ENCODE measurements around the gene SCNN1G.

- TF ChIP-seq CTCF (conservative IDR thresholded peaks at IDR 0.05; ENCODE audit: low read length) (no peak), EZH2phosphoT487 (IDR thresholded peaks at IDR 0.05; ENCODE audit: borderline replicate concordance, low read depth, low read length) (no peak)
These were observed 18.6 kb upstream of the SCNN1G start for GRCh38 chr16:23163921-23164320.

All from OCI-LY7 (cell line).